Esophagus muscularis mucosa (tissue), 4 donors: Measurements from ENCODE around the gene LYPD4. TPM values are rescaled to one million over a fixed set of nuclear protein-coding genes. Genes with fewer than 3 reads are reported as not detected.

ENCODE experiments used
- DNase-seq: peaks from one replicate; pipeline ENCODE4 v3.0.0-alpha.2; 2017; ENCODE audit errors: extremely low spot score
- H3K27ac ChIP-seq, 4 donors: fragments of 200-600 bp; sonication (generic); replicated peaks in 1 of 4; 1 replicate in 3 of 4; 2 replicates in 1 of 4; pipeline ENCODE4 v1.5.1; 2016 to 2019; ENCODE audit warnings: mild to moderate bottlenecking in 1 of 4
- H3K27me3 ChIP-seq, 4 donors: fragments of 200-600 bp; sonication (generic); one replicate each; pipeline versions ENCODE4 v1.5.1 to v1.6.0; 2016 to 2019
- H3K36me3 ChIP-seq, 4 donors: fragments of 200-600 bp; sonication (generic); one replicate each; pipeline ENCODE4 v1.5.1; 2016 to 2019
- H3K4me1 ChIP-seq, 4 donors: fragments of 200-600 bp; sonication (generic); one replicate each; pipeline ENCODE4 v1.5.1; 2016 to 2019
- H3K4me3 ChIP-seq, 4 donors: fragments of 200-600 bp; sonication (generic); 1 replicate in 2 of 4; 2 replicates in 2 of 4; pipeline ENCODE4 v1.5.1; 2016 to 2019; ENCODE audit warnings: mild to moderate bottlenecking in 4 of 4, moderate library complexity in 1 of 4
- H3K9me3 ChIP-seq, 4 donors: fragments of 200-600 bp; sonication (generic); 1 replicate in 3 of 4; 2 replicates in 1 of 4; pipeline ENCODE4 v1.5.1; 2016 to 2019
- CTCF ChIP-seq, 3 experiments: fragments of 200-600 bp in 2 of 3; fragments of 450-650 bp in 1 of 3; sonication (generic) in 2 of 3; IDR thresholded peaks; one replicate each; pipeline ENCODE4 v1.5.1; 2017 to 2019; ENCODE audit warnings: antibody characterized with exemption in 3 of 3, mild to moderate bottlenecking in 2 of 3, moderate library complexity in 1 of 3
- EP300 ChIP-seq: sonication (generic); formaldehyde crosslinking; IDR thresholded peaks from one replicate; pipeline ENCODE4 v1.6.1; 2017; ENCODE audit warnings: antibody characterized with exemption
- POLR2A ChIP-seq: fragments of 450-650 bp; IDR thresholded peaks from one replicate; pipeline ENCODE4 v1.6.1; 2017; ENCODE audit warnings: antibody characterized with exemption, moderate library complexity, mild to moderate bottlenecking, low read depth
- POLR2AphosphoS5 ChIP-seq, 2 donors: sonication (generic); formaldehyde crosslinking; IDR thresholded peaks; one replicate each; pipeline ENCODE4 v1.6.1; 2017; ENCODE audit warnings: antibody characterized with exemption in 2 of 2
- WGBS: methylation state at CpG from one replicate; pipeline ENCODE4 v1.1.5; 2018; 5-methylcytosine and 5-hydroxymethylcytosine counted together
- intact Hi-C: fragments of 100-400 bp; cut with DNase I; formaldehyde crosslinking; loops from one replicate; pipeline ENCODE4 v1.15.1; 2023
- total RNA-seq, 4 donors: library from RNA; depleted of rRNA; stranded (reverse); fragments of >200 nt; gene quantifications; one replicate each; pipeline versions ENCODE4 v1.1.0 to v1.2.1, GENCODE V29; 2016

The LYPD4 gene
- total RNA-seq, 4 donors from 2014 or later: not detected

- no peak overlapping the region for H3K27ac ChIP-seq
- H3K36me3 ChIP-seq: peaks cover 10 to 50% (median 47%) of the 10 kb centered on the region in 4 donors
- TF ChIP-seq CTCF (IDR thresholded peaks at IDR 0.05) (peak; percentile 34 to 61 (median 44)), POLR2AphosphoS5 (IDR thresholded peaks at IDR 0.05) (peak in 1 of 2 donors; percentile 33), EP300 (no peak), POLR2A (no peak)
- 51% methylated on average over 18 of the region's 18 CpGs for WGBS
- intact Hi-C loops: loop anchor here (5.0 kb wide), 2 partner anchors 64 to 84 kb away; partner anchors contain the start of gene RABAC1
- peaks cover 0 to 17% (median 10%) of the 10 kb centered on the region in 4 donors for H3K4me1 ChIP-seq
- DNase-seq: no peak
- H3K9me3 ChIP-seq: no peaks in the 10 kb centered on the region
- no peak overlapping the region for H3K4me3 ChIP-seq
- H3K27me3 ChIP-seq: no peaks in the 10 kb centered on the region
These were observed 28.5 kb upstream of the LYPD4 start for GRCh38 chr19:41872775-41873647.

DNA sequence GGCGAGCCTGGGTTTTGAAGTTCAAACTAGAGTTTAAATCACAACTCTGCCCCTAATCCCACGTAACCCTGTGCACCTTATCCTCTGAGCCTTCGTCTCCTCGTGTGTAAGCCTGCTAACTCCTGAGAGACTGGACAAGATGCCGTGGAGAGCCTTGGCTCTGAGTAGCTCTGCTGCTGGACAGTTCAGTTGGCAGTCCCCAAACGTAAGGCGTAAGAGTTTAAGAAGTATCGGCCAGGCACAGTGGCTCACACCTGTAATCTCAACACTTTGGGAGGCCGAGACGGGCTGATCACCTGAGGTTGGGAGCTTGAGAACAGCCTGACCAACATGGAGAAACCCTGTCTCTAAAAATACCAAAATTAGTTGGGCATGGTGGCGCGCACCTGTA lies 27.9 kb upstream of the LYPD4 start:
- H3K4me1 ChIP-seq: peaks cover 0 to 18% (median 13%) of the 10 kb centered on the region in 4 donors
- WGBS: 88% methylated on average over 12 of the region's 12 CpGs
- TF ChIP-seq EP300 (no peak), POLR2A (no peak), POLR2AphosphoS5 (IDR thresholded peaks at IDR 0.05) (no peak), CTCF (IDR thresholded peaks at IDR 0.05) (no peak)
- no peaks in the 10 kb centered on the region for H3K27me3 ChIP-seq
- H3K36me3 ChIP-seq: peaks cover 10 to 57% (median 51%) of the 10 kb centered on the region in 4 donors
- intact Hi-C loops: loop anchor here (5.0 kb wide), 2 partner anchors 65 to 85 kb away; partner anchors contain the start of gene RABAC1
- no peaks in the 10 kb centered on the region for H3K9me3 ChIP-seq
- DNase-seq: no peak
- H3K27ac ChIP-seq: no peak overlapping the region
- no peak overlapping the region for H3K4me3 ChIP-seq

- TF ChIP-seq EP300 (no peak), POLR2AphosphoS5 (IDR thresholded peaks at IDR 0.05) (peak in 1 of 2 donors; percentile 6)
- WGBS: 62% methylated on average over 13 of the region's 16 CpGs
- DNase-seq: no peak
- H3K4me3 ChIP-seq: no peak overlapping the region
- H3K27ac ChIP-seq: no peak overlapping the region
- H3K36me3 ChIP-seq: peaks cover 10 to 63% (median 56%) of the 10 kb centered on the region in 4 donors
- peaks cover 0 to 23% (median 13%) of the 10 kb centered on the region in 4 donors for H3K4me1 ChIP-seq
- no peaks in the 10 kb centered on the region for H3K9me3 ChIP-seq
- no peaks in the 10 kb centered on the region for H3K27me3 ChIP-seq
- intact Hi-C loops: loop anchor here (5.0 kb wide), 2 partner anchors 66 to 86 kb away; partner anchors contain the start of gene RABAC1
These were observed 27.3 kb upstream of the LYPD4 start for GRCh38 chr19:41871573-41872383.

DNA sequence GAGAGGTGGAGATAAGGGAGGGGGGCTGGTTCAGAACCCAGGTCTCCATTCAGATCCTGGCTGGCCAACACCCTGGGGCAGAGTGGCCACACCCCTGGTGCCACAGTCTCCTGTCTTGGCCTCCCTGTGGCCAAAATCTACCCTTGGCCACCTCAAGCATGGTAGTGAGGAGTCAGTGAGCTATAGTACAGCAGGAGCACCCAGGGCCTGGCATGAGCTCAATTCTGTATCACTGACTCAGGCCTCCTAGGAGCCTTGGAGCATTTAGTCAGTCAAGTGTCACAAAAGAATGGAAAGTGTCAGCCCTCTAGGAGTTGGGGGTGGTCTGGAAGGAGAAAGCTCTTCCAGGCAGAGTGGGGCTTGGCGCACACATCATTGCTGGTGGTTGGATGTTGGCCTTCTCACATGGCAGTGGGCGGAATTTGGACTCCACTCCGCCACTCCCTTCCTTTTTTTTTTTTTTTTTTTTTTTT lies 26.0 kb upstream of the LYPD4 start:
- H3K36me3 ChIP-seq: peaks cover 11 to 75% (median 67%) of the 10 kb centered on the region in 4 donors
- H3K4me3 ChIP-seq: no peak overlapping the region
- no peak for DNase-seq
- no peak for TF ChIP-seq CTCF (IDR thresholded peaks at IDR 0.05)
- TF ChIP-seq EP300: no peak
- no peak for TF ChIP-seq POLR2A
- TF ChIP-seq POLR2AphosphoS5 (IDR thresholded peaks at IDR 0.05): no peak
- H3K9me3 ChIP-seq: no peaks in the 10 kb centered on the region
- no peaks in the 10 kb centered on the region for H3K27me3 ChIP-seq
- peaks cover 8 to 34% (median 15%) of the 10 kb centered on the region in 4 donors for H3K4me1 ChIP-seq
- H3K27ac ChIP-seq: no peak overlapping the region
- 62% methylated on average over 3 of the region's 3 CpGs for WGBS
- intact Hi-C loops: loop anchor here (5.0 kb wide), 2 partner anchors 67 to 87 kb away; partner anchors contain the start of gene RABAC1
